AG04450 (cell line): Measurements from ENCODE around the gene EXOC3L4. TPM values are rescaled to one million over a fixed set of nuclear protein-coding genes. Genes with fewer than 3 reads are reported as not detected.

Source experiments
- CTCF ChIA-PET: fragments of 300-600, 350-600 bp; formaldehyde crosslinking; extraction: SDS; loops from one replicate; lab custom pipeline; 2022; ENCODE audit warnings: antibody characterized with exemption, inconsistent platforms; lab: Charles Lee
- POLR2A ChIA-PET: fragments of 350-600 bp; formaldehyde crosslinking; extraction: SDS; loops from one replicate; lab custom pipeline; 2021; ENCODE audit warnings: antibody characterized with exemption, inconsistent platforms; lab: Yijun Ruan, JAX
- DNase-seq: peaks from one replicate; pipeline ENCODE4 v3.0.0-alpha.2; 2011; ENCODE audit warnings: low read depth, low spot score
- H3K27ac ChIP-seq: one replicate; pipeline ENCODE4 v1.5.1; 2012; ENCODE audit warnings: low read depth, low read length, control low read depth
- H3K27me3 ChIP-seq: one replicate; pipeline ENCODE4 v1.6.0; 2012; ENCODE audit warnings: low read length; ENCODE audit not compliant: control insufficient read depth, insufficient read depth
- H3K4me3 ChIP-seq: 2 replicates; pipeline ENCODE4 v1.5.1; 2011; ENCODE audit warnings: mild to moderate bottlenecking, low read depth, low read length, control low read depth
- H3K9me3 ChIP-seq: 2 replicates; pipeline ENCODE4 v1.5.1; 2012; ENCODE audit warnings: low read length; ENCODE audit not compliant: control insufficient read depth, insufficient read depth
- polyA plus RNA-seq: library from polyadenylated mRNA; depleted of rRNA; stranded (reverse); fragments of >200 nt; gene quantifications from 2 replicates; pipeline ENCODE4 v1.2.3, GENCODE V29; 2011
- TF ChIP-seq, protein P1 (sequence below): IDR thresholded peaks from 2 replicates; pipeline ENCODE4 v1.5.1; 2011; ENCODE audit warnings: low read depth, low read length, control low read depth, inconsistent platforms

EXOC3L4 gene
- polyA plus RNA-seq, 1 experiment, result not detected

- no peak overlapping the region for H3K27ac ChIP-seq
- CTCF ChIA-PET, result interaction anchor here (0.7 to 3.1 kb wide), 5 partner anchors 9 to 141 kb away, joined by 3 to 12 read pairs (median 3); no protein-coding TSS in a partner anchor
- H3K4me3 ChIP-seq, result peak overlapping the region; percentile 34
- no peaks in the 10 kb centered on the region; the same call in 1 of the 2 replicates for H3K9me3 ChIP-seq
- no peak for DNase-seq
- peaks cover 14% of the 10 kb centered on the region for H3K27me3 ChIP-seq
- TF ChIP-seq, protein P1, sequence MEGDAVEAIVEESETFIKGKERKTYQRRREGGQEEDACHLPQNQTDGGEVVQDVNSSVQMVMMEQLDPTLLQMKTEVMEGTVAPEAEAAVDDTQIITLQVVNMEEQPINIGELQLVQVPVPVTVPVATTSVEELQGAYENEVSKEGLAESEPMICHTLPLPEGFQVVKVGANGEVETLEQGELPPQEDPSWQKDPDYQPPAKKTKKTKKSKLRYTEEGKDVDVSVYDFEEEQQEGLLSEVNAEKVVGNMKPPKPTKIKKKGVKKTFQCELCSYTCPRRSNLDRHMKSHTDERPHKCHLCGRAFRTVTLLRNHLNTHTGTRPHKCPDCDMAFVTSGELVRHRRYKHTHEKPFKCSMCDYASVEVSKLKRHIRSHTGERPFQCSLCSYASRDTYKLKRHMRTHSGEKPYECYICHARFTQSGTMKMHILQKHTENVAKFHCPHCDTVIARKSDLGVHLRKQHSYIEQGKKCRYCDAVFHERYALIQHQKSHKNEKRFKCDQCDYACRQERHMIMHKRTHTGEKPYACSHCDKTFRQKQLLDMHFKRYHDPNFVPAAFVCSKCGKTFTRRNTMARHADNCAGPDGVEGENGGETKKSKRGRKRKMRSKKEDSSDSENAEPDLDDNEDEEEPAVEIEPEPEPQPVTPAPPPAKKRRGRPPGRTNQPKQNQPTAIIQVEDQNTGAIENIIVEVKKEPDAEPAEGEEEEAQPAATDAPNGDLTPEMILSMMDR, result no peak
- POLR2A ChIA-PET, result interaction anchor here (0.9 kb wide), 1 partner anchor 401 kb away, joined by 3 read pairs; no protein-coding TSS in a partner anchor
These were observed 32.4 kb downstream of the EXOC3L4 start for GRCh38 chr14:103126873-103127304.

DNA sequence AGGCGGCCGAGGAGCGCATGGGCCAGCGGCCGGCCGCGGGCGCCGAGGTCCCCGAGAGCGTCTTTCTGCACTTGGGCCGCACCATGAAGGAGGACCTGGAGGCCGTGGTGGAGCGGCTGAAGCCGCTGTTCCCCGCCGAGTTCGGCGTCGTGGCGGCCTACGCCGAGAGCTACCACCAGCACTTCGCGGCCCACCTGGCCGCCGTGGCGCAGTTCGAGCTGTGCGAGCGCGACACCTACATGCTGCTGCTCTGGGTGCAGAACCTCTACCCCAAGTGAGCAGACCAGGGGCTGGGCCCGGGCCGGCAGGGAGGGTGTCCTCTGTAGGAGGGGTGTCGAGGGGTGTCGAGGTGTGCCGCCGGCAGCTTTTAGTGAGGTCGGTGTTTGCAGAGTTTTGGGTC is 32.8 kb downstream of the EXOC3L4 start:
- TF ChIP-seq, protein P1, result no peak
- Histone ChIP-seq H3K27me3 (peaks cover 14% of the 10 kb centered on the region), H3K4me3 (0 out of 2 replicates have a peak overlapping the region, but pooled peaks have one; percentile 17), H3K9me3 (no peaks in the 10 kb centered on the region; the same call in 1 of the 2 replicates), H3K27ac (no peak overlapping the region)
- POLR2A ChIA-PET, result interaction anchor here (0.9 kb wide), 1 partner anchor 401 kb away, joined by 3 read pairs; no protein-coding TSS in a partner anchor
- CTCF ChIA-PET, result interaction anchor here (0.9 to 3.1 kb wide), 4 partner anchors 9 to 141 kb away, joined by 3 to 12 read pairs (median 6); no protein-coding TSS in a partner anchor
- no peak for DNase-seq

- Histone ChIP-seq H3K4me3 (no peak overlapping the region), H3K9me3 (no peaks in the 10 kb centered on the region; the same call in 1 of the 2 replicates), H3K27me3 (peaks cover 14% of the 10 kb centered on the region), H3K27ac (no peak overlapping the region)
- TF ChIP-seq, protein P1, result no peak
- CTCF ChIA-PET, result interaction anchor here (0.9 to 3.1 kb wide), 4 partner anchors 8 to 140 kb away, joined by 3 to 12 read pairs (median 6); no protein-coding TSS in a partner anchor
- POLR2A ChIA-PET, result no interaction called here
- DNase-seq, result no peak
These were observed 33.5 kb downstream of the EXOC3L4 start for GRCh38 chr14:103127861-103128598.

DNA sequence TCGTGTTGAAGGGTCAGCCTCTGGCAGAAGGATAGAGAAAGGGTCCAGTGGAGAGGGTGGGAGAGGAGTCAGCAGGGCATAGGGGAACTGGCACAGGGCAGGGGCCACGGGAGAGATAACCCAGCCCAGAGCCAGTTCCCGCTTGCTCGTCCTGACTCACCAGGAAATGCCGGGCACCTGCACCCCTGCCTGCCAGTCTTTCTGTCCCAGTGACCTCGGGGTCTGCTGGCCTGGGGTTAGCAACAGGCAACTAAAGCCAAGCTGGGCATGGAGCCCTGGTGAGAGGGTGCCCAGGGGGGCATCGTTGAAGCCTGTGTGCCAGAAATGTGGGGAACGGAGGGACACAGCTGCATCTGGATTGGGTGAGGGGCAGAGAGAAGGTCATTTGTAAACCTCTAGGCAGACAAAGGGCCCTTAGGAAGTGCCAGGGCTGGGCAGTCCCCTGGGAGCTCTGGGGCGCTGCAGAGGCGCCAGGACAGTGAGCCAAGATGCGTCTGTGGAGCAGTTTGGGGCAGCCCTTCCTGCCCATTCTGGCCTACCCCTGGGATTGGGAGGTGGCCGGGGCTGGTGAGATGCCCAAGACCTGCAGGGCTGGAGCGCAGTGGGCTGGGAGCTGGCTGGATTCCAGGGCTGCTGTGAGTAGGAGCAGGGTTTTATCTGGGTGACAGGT is 34.2 kb downstream of the EXOC3L4 start:
- Histone ChIP-seq H3K27me3 (peaks cover 12% of the 10 kb centered on the region), H3K9me3 (no peaks in the 10 kb centered on the region; the same call in 1 of the 2 replicates), H3K4me3 (no peak overlapping the region), H3K27ac (no peak overlapping the region)
- DNase-seq, result no peak
- ChIA-PET POLR2A (no interaction called here), CTCF (interaction anchor here (1.0 to 3.1 kb wide), 3 partner anchors 24 to 57 kb away, joined by 3 to 12 read pairs (median 4); no protein-coding TSS in a partner anchor)
- TF ChIP-seq, protein P1, result no peak
